ENCODE results near the gene SALL3. TPM values are rescaled to one million over a fixed set of nuclear protein-coding genes. Genes with fewer than 3 reads are reported as not detected.

Gene SALL3
- total and polyA plus RNA-seq, 2 of the 8 experiments (the other 6 are each of a cell fraction or from before 2014, with no cell fraction given) = 10.5 to 46.4 TPM

DNA sequence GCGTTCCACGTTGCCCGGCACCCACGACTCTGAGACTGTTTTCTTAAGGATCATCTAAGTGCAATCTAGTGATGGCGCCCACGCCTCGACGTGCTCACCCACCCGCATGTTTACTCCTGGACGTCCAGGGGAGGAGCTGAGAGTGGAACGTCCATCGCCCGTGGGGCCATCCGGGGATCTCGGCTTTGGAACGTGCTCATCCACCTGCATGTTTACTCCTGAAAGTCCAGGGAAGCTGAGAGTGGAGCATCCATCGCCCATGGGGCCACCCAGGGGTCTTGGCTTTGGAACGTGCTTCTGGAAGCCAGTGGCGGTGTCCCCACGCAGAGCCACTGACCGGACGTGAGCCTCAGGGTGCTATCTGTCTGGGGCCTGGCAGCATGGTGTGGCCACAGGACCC lies 45.6 kb upstream of the SALL3 start:
- Histone ChIP-seq H3K9ac (replicated peaks in 1 of 4; ENCODE audit: extremely low read depth in 1 of 4, low read depth in 3 of 4, low read length in 3 of 4) (no peak overlapping the region), H3K4me3 (ENCODE audit: extremely low read depth in 1 of 4, insufficient read depth in 2 of 4, low read depth in 3 of 4, low read length in 4 of 4) (no peak overlapping the region), H3K36me3 (ENCODE audit: control insufficient read depth in 2 of 4, insufficient read depth in 4 of 4, low read length in 3 of 4) (no peaks in the 10 kb centered on the region), H2BK20ac (ENCODE audit: low read length) (no peak overlapping the region), H2AFZ (ENCODE audit: low read length) (no peak overlapping the region), H3K4me1 (replicated peaks in 1 of 4; ENCODE audit: control insufficient read depth in 3 of 4, insufficient read depth in 4 of 4, low read length in 3 of 4) (peaks cover 0 to 2% (median 0%) of the 10 kb centered on the region in 4 experiments; a peak in 2 of 7 replicates), H3K23ac (ENCODE audit: insufficient read length) (no peak overlapping the region), H4K20me1 (replicated peaks in 1 of 2; ENCODE audit: control insufficient read depth in 1 of 2, insufficient read depth in 2 of 2, low read length in 2 of 2) (no peaks in the 10 kb centered on the region), H2AK5ac (ENCODE audit: low read depth, low read length) (no peak overlapping the region), H3K4me2 (ENCODE audit: insufficient read depth in 1 of 2, low read depth in 2 of 2, low read length in 2 of 2) (no peak overlapping the region), H2BK15ac (ENCODE audit: low read length) (no peak overlapping the region), H4K8ac (ENCODE audit: extremely low read depth, insufficient read depth, low read length) (peak overlapping the region; percentile 17; the same call in 1 of the 2 replicates), H4K5ac (ENCODE audit: insufficient read length, low read depth, low read length) (no peak overlapping the region), H2BK5ac (ENCODE audit: low read depth, low read length) (no peak overlapping the region), H3K14ac (ENCODE audit: insufficient read length) (no peak overlapping the region), H3K27me3 (replicated peaks in 1 of 4; ENCODE audit: control insufficient read depth in 3 of 4, extremely low read depth in 1 of 4, insufficient read depth in 3 of 4, low read length in 3 of 4) (no peaks in the 10 kb centered on the region), H2BK120ac (replicated peaks; ENCODE audit: low read depth, low read length) (no peak overlapping the region), H3K18ac (ENCODE audit: extremely low read depth, low read length) (no peak overlapping the region), H3K56ac (replicated peaks; ENCODE audit: insufficient read length, low read depth, low read length) (no peak overlapping the region), H3K4ac (replicated peaks; ENCODE audit: insufficient read length, low read depth, low read length) (no peak overlapping the region), H3K23me2 (ENCODE audit: low read depth, low read length) (no peaks in the 10 kb centered on the region), H3K27ac (ENCODE audit: low read depth, low read length) (no peak overlapping the region), H3K79me2 (ENCODE audit: control insufficient read depth in 1 of 2, insufficient read depth in 2 of 2, low read length in 2 of 2) (no peaks in the 10 kb centered on the region), H4K91ac (replicated peaks; ENCODE audit: insufficient read length, low read length) (no peak overlapping the region), H3K9me3 (ENCODE audit: insufficient read depth in 2 of 2, low read depth in 1 of 2, low read length in 1 of 2) (no peaks in the 10 kb centered on the region), H3K79me1 (ENCODE audit: low read depth, low read length) (no peaks in the 10 kb centered on the region), H2BK12ac (ENCODE audit: low read depth, low read length) (no peak overlapping the region)
- TF ChIP-seq SUZ12 (IDR thresholded peaks at IDR 0.05; ENCODE audit: low read length) (no peak), CREB1 (IDR thresholded peaks at IDR 0.05) (no peak), MAFK (IDR thresholded peaks at IDR 0.05; ENCODE audit: low read depth, low read length) (no peak), ASH2L (IDR thresholded peaks at IDR 0.05; ENCODE audit: low read length) (no peak), TBP (IDR thresholded peaks at IDR 0.05; ENCODE audit: low read depth, low read length) (no peak), RAD21 (IDR thresholded peaks at IDR 0.05 in 1 of 2, conservative IDR thresholded peaks at IDR 0.05 in 1 of 2; ENCODE audit: low read depth in 2 of 2, low read length in 2 of 2) (no peak), SP1 (IDR thresholded peaks at IDR 0.05; ENCODE audit: low read depth, low read length) (no peak), TEAD4 (IDR thresholded peaks at IDR 0.05; ENCODE audit: low read depth, low read length) (no peak), JUND (IDR thresholded peaks at IDR 0.05; ENCODE audit: low read length) (no peak), POU5F1 (IDR thresholded peaks at IDR 0.05; ENCODE audit: low read depth, low read length) (no peak), EP300 (IDR thresholded peaks at IDR 0.05; ENCODE audit: borderline replicate concordance in 1 of 2, low read depth in 2 of 2, low read length in 2 of 2) (no peak), YY1 (IDR thresholded peaks at IDR 0.05; ENCODE audit: low read depth, low read length) (no peak)
- ChIA-PET CTCF (ENCODE audit: partially characterized antibody) (no interaction called here), POLR2A (ENCODE audit: partially characterized antibody) (no interaction called here)
- 90% methylated on average over 22 of the region's 22 CpGs; no CpG with 5 or more reads in 1 of the 2 experiments for WGBS, 2 experiments (ENCODE audit: extremely low coverage in 1 of 2, insufficient coverage in 1 of 2, insufficient read length in 1 of 2, insufficient replicate concordance in 2 of 2, low coverage in 1 of 2, low lambda C conversion rate in 2 of 2, missing lambda C conversion rate in 1 of 2)
- FAIRE-seq (no peak), DNase-seq (ENCODE audit: low read depth in 1 of 2, low spot score in 2 of 2) (no peak)

Data from H1 (cell line).